CD14-positive monocyte (primary cell): ENCODE data around the gene LASP1NB.
A peak's percentile ranks its signal among the peaks of the same experiment; 100 is the strongest.

Source experiments
- DNase-seq, 3 donors: peaks; one replicate each; pipeline ENCODE4 v3.0.0-alpha.2; 2011 to 2022
- H2AFZ ChIP-seq: 2 replicates; pipeline ENCODE4 v1.6.0; 2012; ENCODE audit warnings: mild to moderate bottlenecking, low read depth, low read length, inconsistent platforms; ENCODE audit not compliant: insufficient read depth, poor library complexity, severe bottlenecking
- H3K27ac ChIP-seq, 2 donors: 1 replicate in 1 of 2; 2 replicates in 1 of 2; pipeline ENCODE4 v1.5.1; 2012 to 2013; ENCODE audit warnings: low read length in 2 of 2, control low read depth in 1 of 2, inconsistent platforms in 1 of 2, low read depth in 1 of 2, mild to moderate bottlenecking in 1 of 2
- H3K27me3 ChIP-seq, 2 donors: one replicate each; pipeline versions ENCODE4 v1.6.0 to v1.6.1; 2011 to 2013; ENCODE audit warnings: low read length in 2 of 2; ENCODE audit not compliant: control insufficient read depth in 2 of 2, insufficient read depth in 2 of 2
- H3K36me3 ChIP-seq, 2 donors: replicated peaks in 1 of 2; 1 replicate in 1 of 2; 2 replicates in 1 of 2; pipeline versions ENCODE4 v1.5.1 to v1.6.1; 2012 to 2013; ENCODE audit warnings: low read length in 2 of 2, control low read depth in 1 of 2, inconsistent platforms in 1 of 2, mild to moderate bottlenecking in 1 of 2; ENCODE audit not compliant: insufficient read depth in 2 of 2, control insufficient read depth in 1 of 2
- H3K4me1 ChIP-seq, 2 donors: 1 replicate in 1 of 2; 2 replicates in 1 of 2; pipeline versions ENCODE4 v1.5.1 to v1.6.1; 2012 to 2013; ENCODE audit warnings: low read length in 2 of 2, control low read depth in 1 of 2, inconsistent platforms in 1 of 2, mild to moderate bottlenecking in 1 of 2, moderate library complexity in 1 of 2; ENCODE audit not compliant: insufficient read depth in 2 of 2, control insufficient read depth in 1 of 2
- H3K4me2 ChIP-seq: replicated peaks from 2 replicates; pipeline ENCODE3; 2012; ENCODE audit warnings: low read length, moderate library complexity, mild to moderate bottlenecking; ENCODE audit not compliant: poor library complexity, severe bottlenecking; ENCODE audit errors: extremely low read depth
- H3K4me3 ChIP-seq, 3 experiments: fragments of 200-600 bp in 1 of 3; sonication (generic) in 1 of 3; replicated peaks in 1 of 3; 1 replicate in 2 of 3; 2 replicates in 1 of 3; pipeline ENCODE4 v1.5.1; 2011 to 2013; ENCODE audit warnings: low read length in 3 of 3, mild to moderate bottlenecking in 3 of 3, control low read depth in 2 of 3, low read depth in 2 of 3, inconsistent platforms in 1 of 3, moderate library complexity in 1 of 3
- H3K79me2 ChIP-seq: 2 replicates; pipeline ENCODE4 v1.6.0; 2012; ENCODE audit warnings: mild to moderate bottlenecking, control low read depth, inconsistent platforms, low read length, moderate library complexity; ENCODE audit not compliant: insufficient read depth
- H3K9ac ChIP-seq: 2 replicates; pipeline ENCODE4 v1.6.0; 2017; ENCODE audit warnings: low read length, mild to moderate bottlenecking; ENCODE audit not compliant: insufficient read depth, poor library complexity, severe bottlenecking
- H3K9me3 ChIP-seq, 2 donors: replicated peaks in 1 of 2; 1 replicate in 1 of 2; 2 replicates in 1 of 2; pipeline versions ENCODE4 v1.5.1 to v1.6.1; 2012 to 2013; ENCODE audit warnings: low read length in 2 of 2, control low read depth in 1 of 2; ENCODE audit not compliant: control insufficient read depth in 1 of 2, insufficient read depth in 1 of 2
- H4K20me1 ChIP-seq: 2 replicates; pipeline ENCODE4 v1.6.0; 2012; ENCODE audit warnings: mild to moderate bottlenecking, low read length, control low read depth, moderate library complexity; ENCODE audit not compliant: insufficient read depth
- H3K27ac Mint-ChIP-seq, 7 donors: one replicate each; pipeline ENCODE4 v1.8.0; 2020; ENCODE audit warnings: mild to moderate bottlenecking in 7 of 7, mixed read lengths in 7 of 7, moderate library complexity in 6 of 7, inconsistent platforms in 2 of 7
- H3K27me3 Mint-ChIP-seq, 3 donors: one replicate each; pipeline ENCODE4 v1.8.0; 2021 to 2022; ENCODE audit warnings: low read depth in 3 of 3, mild to moderate bottlenecking in 3 of 3, mixed read lengths in 3 of 3, moderate library complexity in 3 of 3, inconsistent platforms in 1 of 3
- H3K36me3 Mint-ChIP-seq, 2 donors: one replicate each; pipeline ENCODE4 v1.8.0; 2020; ENCODE audit warnings: mixed read lengths in 2 of 2, inconsistent platforms in 1 of 2, mild to moderate bottlenecking in 1 of 2
- H3K4me1 Mint-ChIP-seq: one replicate; pipeline ENCODE4 v1.8.0; 2020; ENCODE audit warnings: mild to moderate bottlenecking, mixed read lengths
- H3K4me3 Mint-ChIP-seq, 2 donors: one replicate each; pipeline ENCODE4 v1.8.0; 2020; ENCODE audit warnings: mild to moderate bottlenecking in 2 of 2, mixed read lengths in 2 of 2, moderate library complexity in 1 of 2
- H3K9me3 Mint-ChIP-seq, 7 donors: one replicate each; pipeline ENCODE4 v1.8.0; 2020 to 2022; ENCODE audit warnings: mixed read lengths in 7 of 7, mild to moderate bottlenecking in 6 of 7, moderate library complexity in 6 of 7, inconsistent platforms in 2 of 7
- WGBS: methylation state at CpG from one replicate; pipeline ENCODE4 v1.1.5; 2013; ENCODE audit warnings: missing lambda C conversion rate; ENCODE audit not compliant: insufficient coverage; 5-methylcytosine and 5-hydroxymethylcytosine counted together
- intact Hi-C, 2 donors: fragments of 100-400 bp; cut with micrococcal nuclease; formaldehyde crosslinking; loops; one replicate each; pipeline versions ENCODE4 v1.15.0 to v1.15.1; 2023
- TF ChIP-seq, protein P1 (sequence below): fragments of 200-600 bp; IDR thresholded peaks from one replicate; pipeline ENCODE4 v1.8.0; 2022; ENCODE audit warnings: antibody characterized with exemption, mild to moderate bottlenecking

The LASP1NB gene

GRCh38 chr17:38892620-38893019 is 32.8 kb upstream of the LASP1NB start:
- peaks cover 11 to 26% of the 10 kb centered on the region in 2 donors for H3K4me1 ChIP-seq
- intact Hi-C loops: no loop called here
- peak overlapping the region in 1 of 2 donors; percentile 14 for H3K27ac ChIP-seq
- no peaks in the 10 kb centered on the region for H3K27me3 ChIP-seq
- H3K4me3 Mint-ChIP-seq: no peak overlapping the region
- no peaks in the 10 kb centered on the region for H3K9me3 Mint-ChIP-seq
- peaks cover 75% of the 10 kb centered on the region for H3K79me2 ChIP-seq
- TF ChIP-seq, protein P1, sequence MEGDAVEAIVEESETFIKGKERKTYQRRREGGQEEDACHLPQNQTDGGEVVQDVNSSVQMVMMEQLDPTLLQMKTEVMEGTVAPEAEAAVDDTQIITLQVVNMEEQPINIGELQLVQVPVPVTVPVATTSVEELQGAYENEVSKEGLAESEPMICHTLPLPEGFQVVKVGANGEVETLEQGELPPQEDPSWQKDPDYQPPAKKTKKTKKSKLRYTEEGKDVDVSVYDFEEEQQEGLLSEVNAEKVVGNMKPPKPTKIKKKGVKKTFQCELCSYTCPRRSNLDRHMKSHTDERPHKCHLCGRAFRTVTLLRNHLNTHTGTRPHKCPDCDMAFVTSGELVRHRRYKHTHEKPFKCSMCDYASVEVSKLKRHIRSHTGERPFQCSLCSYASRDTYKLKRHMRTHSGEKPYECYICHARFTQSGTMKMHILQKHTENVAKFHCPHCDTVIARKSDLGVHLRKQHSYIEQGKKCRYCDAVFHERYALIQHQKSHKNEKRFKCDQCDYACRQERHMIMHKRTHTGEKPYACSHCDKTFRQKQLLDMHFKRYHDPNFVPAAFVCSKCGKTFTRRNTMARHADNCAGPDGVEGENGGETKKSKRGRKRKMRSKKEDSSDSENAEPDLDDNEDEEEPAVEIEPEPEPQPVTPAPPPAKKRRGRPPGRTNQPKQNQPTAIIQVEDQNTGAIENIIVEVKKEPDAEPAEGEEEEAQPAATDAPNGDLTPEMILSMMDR: no peak
- peaks cover 0 to 1% (median 0%) of the 10 kb centered on the region in 3 donors for H3K27me3 Mint-ChIP-seq
- peak overlapping the region in 1 of 7 donors; percentile 30 for H3K27ac Mint-ChIP-seq
- H2AFZ ChIP-seq: no peak overlapping the region
- H3K9ac ChIP-seq: no peak overlapping the region
- no peaks in the 10 kb centered on the region for H3K9me3 ChIP-seq
- peaks cover 63 to 92% of the 10 kb centered on the region in 2 donors for H3K36me3 Mint-ChIP-seq
- H3K4me2 ChIP-seq: no peak overlapping the region
- H3K4me3 ChIP-seq: no peak overlapping the region
- 62% methylated on average over 6 of the region's 13 CpGs for WGBS
- no peak for DNase-seq
- H3K4me1 Mint-ChIP-seq: peaks cover 29% of the 10 kb centered on the region
- H4K20me1 ChIP-seq: peaks cover 99% of the 10 kb centered on the region
- H3K36me3 ChIP-seq: peaks cover 85 to 99% of the 10 kb centered on the region in 2 donors

DNA sequence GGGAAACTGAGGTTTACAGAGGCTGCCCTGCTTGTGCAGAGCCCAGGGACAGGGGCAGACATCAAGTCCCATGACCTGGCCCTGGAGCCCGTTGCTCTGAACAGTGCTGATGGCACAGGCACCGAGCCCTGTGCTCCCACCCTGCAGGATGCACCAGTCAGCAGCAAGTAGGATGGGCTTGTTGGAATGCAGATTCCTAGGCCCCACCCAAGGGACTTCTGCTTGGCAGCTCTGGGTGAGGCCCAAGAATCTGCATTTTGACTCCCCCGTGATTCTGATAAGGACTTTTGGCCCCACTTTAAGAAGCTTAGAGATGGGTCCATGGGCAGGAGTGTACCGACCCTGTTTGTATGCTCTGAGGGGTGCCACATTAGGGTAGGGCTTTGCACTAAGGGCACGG is 32.3 kb upstream of the LASP1NB start:
- intact Hi-C loops: no loop called here
- Histone ChIP-seq H3K4me1 (peaks cover 15 to 30% of the 10 kb centered on the region in 2 donors), H4K20me1 (peaks cover 99% of the 10 kb centered on the region), H3K9me3 (no peaks in the 10 kb centered on the region), H2AFZ (no peak overlapping the region), H3K4me2 (no peak overlapping the region), H3K4me3 (no peak overlapping the region), H3K27ac (peak overlapping the region; percentile 1 to 50), H3K9ac (no peak overlapping the region), H3K36me3 (peaks cover 83 to 96% of the 10 kb centered on the region in 2 donors), H3K27me3 (no peaks in the 10 kb centered on the region), H3K79me2 (peaks cover 75% of the 10 kb centered on the region)
- WGBS: 85% methylated on average over 4 of the region's 5 CpGs
- peaks cover 62 to 90% of the 10 kb centered on the region in 2 donors for H3K36me3 Mint-ChIP-seq
- H3K4me3 Mint-ChIP-seq: no peak overlapping the region
- DNase-seq: no peak
- TF ChIP-seq, protein P1: no peak
- H3K27ac Mint-ChIP-seq: peak overlapping the region in 1 of 7 donors; percentile 42
- H3K27me3 Mint-ChIP-seq: peaks cover 0 to 1% (median 0%) of the 10 kb centered on the region in 3 donors
- H3K4me1 Mint-ChIP-seq: peaks cover 34% of the 10 kb centered on the region
- no peaks in the 10 kb centered on the region for H3K9me3 Mint-ChIP-seq
